ENCODE data around the gene TMEM114.

Gene TMEM114

GRCh38 chr16:8589900-8590688 lies at the start of gene TMEM114:
Gene TMEM114, minus strand, starts transcription at chr16:8590511. Its CDS starts 673 bp downstream, at chr16:8589838.
- no peak for DNase-seq (ENCODE audit: low read depth, low spot score)
- H3K27ac ChIP-seq = no peak within 1 kb of the TSS

- no peak for DNase-seq (ENCODE audit: low read depth, low spot score)
- H3K27ac ChIP-seq = no peak overlapping the region
Measured at GRCh38 chr16:8639694-8640093, 49.4 kb upstream of the TMEM114 start.

- H3K27ac ChIP-seq = no peak overlapping the region
- no peak for DNase-seq (ENCODE audit: low read depth, low spot score)
Measured at GRCh38 chr16:8634991-8635736, 44.9 kb upstream of the TMEM114 start.

- no peak for DNase-seq (ENCODE audit: low read depth, low spot score)
- H3K27ac ChIP-seq = no peak overlapping the region
Measured at GRCh38 chr16:8632675-8633182, 42.4 kb upstream of the TMEM114 start.

GRCh38 chr16:8631818-8632465 lies 41.6 kb upstream of the TMEM114 start:
- DNase-seq (ENCODE audit: low read depth, low spot score) = no peak
- no peak overlapping the region for H3K27ac ChIP-seq

- H3K27ac ChIP-seq = no peak overlapping the region
Measured at GRCh38 chr16:8631373-8631772, 41.1 kb upstream of the TMEM114 start.

GRCh38 chr16:8630255-8630953 lies 40.1 kb upstream of the TMEM114 start:
- H3K27ac ChIP-seq = no peak overlapping the region
- no peak for DNase-seq (ENCODE audit: low read depth, low spot score)

More at GRCh38 chr16:8631373-8631772, 41.1 kb upstream of the TMEM114 start:
- DNase-seq (ENCODE audit: low read depth, low spot score) = no peak

- no peak overlapping the region for H3K27ac ChIP-seq
Measured at GRCh38 chr16:8628981-8629725, 38.8 kb upstream of the TMEM114 start.

GRCh38 chr16:8627456-8627855 lies 37.1 kb upstream of the TMEM114 start:
- DNase-seq (ENCODE audit: low read depth, low spot score) = no peak
- H3K27ac ChIP-seq = no peak overlapping the region

More at GRCh38 chr16:8628981-8629725, 38.8 kb upstream of the TMEM114 start:
- DNase-seq (ENCODE audit: low read depth, low spot score) = no peak

GRCh38 chr16:8626946-8627345 lies 36.6 kb upstream of the TMEM114 start:
- no peak for DNase-seq (ENCODE audit: low read depth, low spot score)
- H3K27ac ChIP-seq = no peak overlapping the region

GRCh38 chr16:8625491-8626087 lies 35.3 kb upstream of the TMEM114 start:
- H3K27ac ChIP-seq = no peak overlapping the region
- DNase-seq (ENCODE audit: low read depth, low spot score) = no peak

- H3K27ac ChIP-seq = no peak overlapping the region
- no peak for DNase-seq (ENCODE audit: low read depth, low spot score)
Measured at GRCh38 chr16:8623634-8624033, 33.3 kb upstream of the TMEM114 start.

- DNase-seq (ENCODE audit: low read depth, low spot score) = no peak
- H3K27ac ChIP-seq = peak overlapping the region; percentile 88
Measured at GRCh38 chr16:8622315-8622656, 32.0 kb upstream of the TMEM114 start.

GRCh38 chr16:8621572-8622314 lies 31.4 kb upstream of the TMEM114 start, which contains the start of gene METTL22:
Gene METTL22, plus strand, starts transcription at chr16:8621698. Its CDS starts 3,968 bp downstream, at chr16:8625666.
- peak within 1 kb of the TSS; percentile 88 for H3K27ac ChIP-seq
- peak; percentile 33 for DNase-seq (ENCODE audit: low read depth, low spot score)

- H3K27ac ChIP-seq = peak overlapping the region; percentile 88
Measured at GRCh38 chr16:8621222-8621571, 30.9 kb upstream of the TMEM114 start.

GRCh38 chr16:8620535-8620934 lies 30.2 kb upstream of the TMEM114 start:
- peak; percentile 80 for DNase-seq (ENCODE audit: low read depth, low spot score)
- peak overlapping the region; percentile 88 for H3K27ac ChIP-seq

More at GRCh38 chr16:8621222-8621571, 30.9 kb upstream of the TMEM114 start:
- DNase-seq (ENCODE audit: low read depth, low spot score) = no peak

GRCh38 chr16:8619671-8620370 lies 29.5 kb upstream of the TMEM114 start:
- no peak for DNase-seq (ENCODE audit: low read depth, low spot score)
- H3K27ac ChIP-seq = peak overlapping the region; percentile 88
